Osteocyte (in vitro differentiated cells): ENCODE measurements around the gene WDR75. TPM values are rescaled to one million over a fixed set of nuclear protein-coding genes. Genes with fewer than 3 reads are reported as not detected.

ENCODE experiments used
- DNase-seq: peaks from one replicate; pipeline ENCODE4 v3.0.0; 2021; ENCODE audit warnings: mixed read lengths; ENCODE audit not compliant: unreplicated experiment; ENCODE audit errors: extremely low spot score
- H3K27ac Mint-ChIP-seq: one replicate; pipeline ENCODE4 v1.8.0; 2021; ENCODE audit warnings: mild to moderate bottlenecking, mixed read lengths; ENCODE audit not compliant: unreplicated experiment
- H3K27me3 Mint-ChIP-seq: one replicate; pipeline ENCODE4 v1.8.0; 2021; ENCODE audit warnings: mixed read lengths; ENCODE audit not compliant: unreplicated experiment
- H3K36me3 Mint-ChIP-seq: one replicate; pipeline ENCODE4 v1.8.0; 2021; ENCODE audit warnings: mixed read lengths; ENCODE audit not compliant: unreplicated experiment
- H3K4me1 Mint-ChIP-seq: one replicate; pipeline ENCODE4 v1.8.0; 2021; ENCODE audit warnings: mixed read lengths; ENCODE audit not compliant: unreplicated experiment
- H3K4me3 Mint-ChIP-seq: one replicate; pipeline ENCODE4 v1.8.0; 2021; ENCODE audit warnings: mild to moderate bottlenecking, moderate library complexity, mixed read lengths; ENCODE audit not compliant: unreplicated experiment
- H3K9me3 Mint-ChIP-seq: one replicate; pipeline ENCODE4 v1.8.0; 2021; ENCODE audit warnings: mixed read lengths; ENCODE audit not compliant: unreplicated experiment
- CTCF ChIP-seq: fragments of 200-600 bp; sonication (generic); IDR thresholded peaks from 2 replicates; pipeline ENCODE4 v1.5.0; 2021; ENCODE audit warnings: antibody characterized with exemption, mild to moderate bottlenecking, moderate library complexity
- total RNA-seq: library from RNA; stranded (reverse); gene quantifications from 2 replicates; pipeline ENCODE4 v1.2.1, GENCODE V29; 2021

The WDR75 gene
- total RNA-seq, 1 donor from 2014 or later = 38.8 TPM

- Mint-ChIP-seq H3K4me3 (no peak overlapping the region), H3K9me3 (no peaks in the 10 kb centered on the region), H3K27ac (no peak overlapping the region), H3K4me1 (no peaks in the 10 kb centered on the region), H3K36me3 (no peaks in the 10 kb centered on the region), H3K27me3 (peaks cover 10% of the 10 kb centered on the region)
- no peak for TF ChIP-seq CTCF
- no peak for DNase-seq
These were observed 59.3 kb downstream of the WDR75 start for GRCh38 chr2:189500456-189501160.

DNA sequence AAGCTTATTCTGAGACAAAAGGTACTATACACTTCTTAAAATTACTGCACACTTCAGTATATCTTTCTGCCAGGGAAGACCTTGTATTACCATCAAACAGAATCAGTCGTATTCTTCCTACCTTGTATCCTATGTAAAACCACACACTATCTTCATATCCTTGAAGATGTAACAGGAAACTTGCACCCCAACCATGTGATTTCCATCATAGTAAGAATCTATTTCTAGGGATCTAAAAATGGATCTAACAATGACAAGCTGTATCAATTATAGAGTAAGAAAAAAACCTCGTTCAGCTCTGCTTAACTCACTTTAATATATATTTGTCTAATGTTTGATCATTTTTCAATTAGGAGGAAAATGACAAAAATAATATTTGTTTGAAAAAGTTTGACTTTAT, 60.2 kb downstream of the WDR75 start:
- H3K36me3 Mint-ChIP-seq = no peaks in the 10 kb centered on the region
- H3K27me3 Mint-ChIP-seq = peaks cover 14% of the 10 kb centered on the region
- TF ChIP-seq CTCF = no peak
- no peak overlapping the region for H3K27ac Mint-ChIP-seq
- no peaks in the 10 kb centered on the region for H3K4me1 Mint-ChIP-seq
- no peaks in the 10 kb centered on the region for H3K9me3 Mint-ChIP-seq
- H3K4me3 Mint-ChIP-seq = no peak overlapping the region
- DNase-seq = no peak

DNA sequence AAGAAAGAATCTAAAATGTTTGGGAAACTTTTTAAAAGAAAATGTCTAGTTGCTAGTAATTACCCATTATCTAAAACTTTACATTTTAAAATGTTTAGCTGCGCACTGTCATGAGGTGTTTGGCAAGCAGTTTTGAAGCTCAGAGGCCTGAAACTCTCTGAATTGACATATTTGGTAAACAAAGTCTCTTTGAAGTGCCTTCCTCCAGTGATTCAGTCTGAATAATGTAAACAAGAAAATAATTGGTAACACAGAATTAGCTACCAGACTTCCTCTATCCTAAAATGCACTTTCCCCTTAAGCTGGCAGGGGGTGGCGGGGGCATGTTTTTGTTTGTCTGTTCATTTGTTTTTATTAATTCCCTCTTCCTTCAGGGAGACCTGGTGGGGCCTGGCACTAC, 61.4 kb downstream of the WDR75 start:
- no peak for TF ChIP-seq CTCF
- no peak overlapping the region for H3K27ac Mint-ChIP-seq
- no peaks in the 10 kb centered on the region for H3K36me3 Mint-ChIP-seq

GRCh38 chr2:189504238-189504637, 63.0 kb downstream of the WDR75 start:
- TF ChIP-seq CTCF = no peak
- peaks cover 10% of the 10 kb centered on the region for H3K27me3 Mint-ChIP-seq
- peaks cover 6% of the 10 kb centered on the region for H3K9me3 Mint-ChIP-seq
- DNase-seq = no peak
- no peaks in the 10 kb centered on the region for H3K4me1 Mint-ChIP-seq
- no peak overlapping the region for H3K27ac Mint-ChIP-seq
- no peak overlapping the region for H3K4me3 Mint-ChIP-seq
- peaks cover 1% of the 10 kb centered on the region for H3K36me3 Mint-ChIP-seq

More for the DNA sequence above, 61.4 kb downstream of the WDR75 start:
- Mint-ChIP-seq H3K4me1 (no peaks in the 10 kb centered on the region), H3K4me3 (no peak overlapping the region), H3K9me3 (no peaks in the 10 kb centered on the region), H3K27me3 (peaks cover 10% of the 10 kb centered on the region)
- no peak for DNase-seq

- Mint-ChIP-seq H3K4me1 (no peaks in the 10 kb centered on the region), H3K9me3 (peaks cover 8% of the 10 kb centered on the region), H3K27me3 (peaks cover 8% of the 10 kb centered on the region), H3K4me3 (no peak overlapping the region), H3K36me3 (peaks cover 3% of the 10 kb centered on the region), H3K27ac (no peak overlapping the region)
- DNase-seq = no peak
- TF ChIP-seq CTCF = no peak
These were observed 64.2 kb downstream of the WDR75 start for GRCh38 chr2:189505492-189505891.
